DMS53 treated with DMSO at 0.1 percent for 48 hours (cell line): Measurements from ENCODE around the gene NPHP4.
"Not testable (repeated sequence)": the region's sequence is repeated elsewhere in the genome, so short reads cannot be mapped to it uniquely, and the experiment has no call there.

Experiments used
- DNase-seq: peaks from one replicate; lab custom pipeline; 2025; ENCODE audit not compliant: unreplicated experiment; lab: John Stamatoyannopoulos, UW

NPHP4 gene

GRCh38 chr1:5898266-5898665 is 94.0 kb downstream of the NPHP4 start:
- DNase-seq, result no peak

- DNase-seq, result no peak
These were observed 95.2 kb downstream of the NPHP4 start for GRCh38 chr1:5896706-5897660.

GRCh38 chr1:5895446-5896406 is 96.5 kb downstream of the NPHP4 start:
- DNase-seq, result no peak

DNA sequence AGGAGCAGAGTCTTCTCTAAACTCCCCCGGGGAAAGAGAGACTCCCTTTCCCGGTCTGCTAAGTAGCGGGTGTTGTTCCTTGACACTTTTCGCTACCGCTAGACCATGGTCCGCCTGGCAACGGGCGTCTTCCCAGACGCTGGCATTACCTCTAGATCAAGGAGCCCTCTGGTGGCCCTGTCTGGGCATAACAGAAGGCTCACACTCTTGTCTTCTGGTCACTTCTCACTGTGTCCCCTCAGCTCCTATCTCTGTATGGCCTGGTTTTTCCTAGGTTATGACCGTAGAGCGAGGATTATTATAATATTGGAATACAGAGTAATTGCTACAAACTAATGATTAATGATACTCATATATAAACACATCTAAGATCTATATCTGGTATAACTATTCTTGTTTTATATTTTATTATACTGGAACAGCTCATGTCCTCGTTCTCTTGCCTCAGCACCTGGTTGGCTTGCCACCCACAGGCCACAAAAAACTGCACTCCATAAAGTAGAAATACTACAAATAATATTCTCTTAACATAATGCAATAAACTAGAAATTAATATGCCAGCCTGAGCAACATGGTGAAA is 98.4 kb downstream of the NPHP4 start:
- DNase-seq, result not testable (repeated sequence)

DNA sequence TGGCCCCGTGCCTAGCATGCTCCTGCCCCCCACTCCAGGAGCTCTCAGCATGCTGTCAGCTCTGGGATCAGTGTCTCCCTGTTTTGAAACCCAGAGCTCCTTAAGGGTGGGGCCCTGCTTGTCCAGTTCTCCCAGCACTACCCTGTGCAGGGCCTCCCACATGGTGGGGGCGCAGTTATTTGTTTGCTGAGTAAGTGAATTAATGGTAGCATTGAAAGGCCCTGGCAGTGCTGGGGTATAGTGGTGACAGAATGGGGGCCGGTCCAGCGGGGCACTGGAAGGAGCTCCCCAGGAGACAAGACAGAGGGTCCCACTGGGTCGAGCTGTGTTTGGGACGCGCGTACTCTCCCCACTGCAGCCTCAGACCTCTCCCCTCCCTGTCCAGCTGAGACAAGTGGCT is 99.9 kb downstream of the NPHP4 start:
- no peak for DNase-seq

- DNase-seq, result no peak
These were observed 100.5 kb downstream of the NPHP4 start for GRCh38 chr1:5891736-5892135.

GRCh38 chr1:5891137-5891536 is 101.1 kb downstream of the NPHP4 start:
- DNase-seq, result no peak

GRCh38 chr1:5890346-5891106 is 101.7 kb downstream of the NPHP4 start:
- DNase-seq, result no peak

GRCh38 chr1:5889901-5890300 is 102.3 kb downstream of the NPHP4 start:
- DNase-seq, result no peak

DNA sequence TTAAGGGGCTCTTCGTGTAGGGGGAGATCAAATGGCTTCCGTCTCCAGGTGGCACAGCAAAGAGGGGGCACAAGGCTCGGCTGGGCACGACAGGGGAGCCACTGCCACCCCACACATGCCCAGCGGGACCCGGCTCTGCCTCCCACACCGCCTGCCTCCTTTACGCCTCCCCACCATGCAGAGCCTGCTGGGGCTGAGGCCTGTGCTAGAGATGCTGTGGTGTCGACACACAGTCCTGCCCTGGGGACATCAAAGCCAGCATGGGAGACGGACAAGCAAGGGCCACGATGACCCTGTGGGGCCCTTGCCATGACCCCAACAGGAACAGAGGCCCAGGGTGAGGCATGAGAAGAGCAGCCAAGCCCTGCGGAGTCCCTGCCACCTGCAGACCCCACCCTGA is 102.8 kb downstream of the NPHP4 start:
- no peak for DNase-seq

- no peak for DNase-seq
These were observed 103.5 kb downstream of the NPHP4 start for GRCh38 chr1:5888606-5889211.

- DNase-seq, result no peak
These were observed 104.3 kb downstream of the NPHP4 start for GRCh38 chr1:5887971-5888361.

- no peak for DNase-seq
These were observed 104.8 kb downstream of the NPHP4 start for GRCh38 chr1:5887349-5887970.

DNA sequence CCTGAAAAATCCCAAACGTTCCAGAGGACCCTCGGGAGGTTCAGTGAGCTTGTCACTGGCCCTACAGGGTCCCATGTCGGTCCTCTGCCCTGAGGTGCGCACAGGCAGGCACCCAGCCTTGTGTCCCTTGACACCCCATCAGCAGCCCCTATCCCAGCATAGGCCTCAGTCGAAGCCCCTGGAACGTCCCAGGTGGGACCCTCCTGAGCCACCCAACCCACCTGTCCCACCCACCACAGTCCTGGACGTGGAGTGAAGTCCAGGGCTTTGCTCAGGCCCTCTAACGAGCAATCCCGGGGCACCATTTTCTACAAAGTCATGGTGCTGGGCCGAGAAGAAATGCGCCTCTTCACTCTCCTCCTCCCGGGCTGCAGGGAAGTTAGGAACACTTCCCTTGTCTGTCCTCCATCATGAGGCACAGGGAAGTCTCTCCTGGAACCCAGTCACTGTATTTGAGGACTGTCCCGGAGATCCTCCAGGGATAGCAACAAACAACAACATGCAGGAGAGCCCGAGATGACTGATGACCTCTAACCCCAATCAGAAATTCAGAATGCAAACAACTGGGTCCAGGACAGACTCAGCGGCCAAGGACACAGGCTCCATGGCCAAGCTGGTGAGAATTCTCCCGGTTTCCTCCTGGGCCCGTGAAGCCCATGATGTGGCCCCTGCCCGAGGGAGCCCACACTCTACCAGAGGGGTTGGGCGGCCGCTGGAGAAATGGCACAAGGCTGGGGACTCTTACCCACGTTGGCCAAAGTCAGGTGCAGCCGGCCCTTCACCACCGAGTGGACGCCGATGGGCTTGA is 105.5 kb downstream of the NPHP4 start:
- DNase-seq, result no peak

GRCh38 chr1:5886140-5886483 is 106.1 kb downstream of the NPHP4 start:
- no peak for DNase-seq

DNA sequence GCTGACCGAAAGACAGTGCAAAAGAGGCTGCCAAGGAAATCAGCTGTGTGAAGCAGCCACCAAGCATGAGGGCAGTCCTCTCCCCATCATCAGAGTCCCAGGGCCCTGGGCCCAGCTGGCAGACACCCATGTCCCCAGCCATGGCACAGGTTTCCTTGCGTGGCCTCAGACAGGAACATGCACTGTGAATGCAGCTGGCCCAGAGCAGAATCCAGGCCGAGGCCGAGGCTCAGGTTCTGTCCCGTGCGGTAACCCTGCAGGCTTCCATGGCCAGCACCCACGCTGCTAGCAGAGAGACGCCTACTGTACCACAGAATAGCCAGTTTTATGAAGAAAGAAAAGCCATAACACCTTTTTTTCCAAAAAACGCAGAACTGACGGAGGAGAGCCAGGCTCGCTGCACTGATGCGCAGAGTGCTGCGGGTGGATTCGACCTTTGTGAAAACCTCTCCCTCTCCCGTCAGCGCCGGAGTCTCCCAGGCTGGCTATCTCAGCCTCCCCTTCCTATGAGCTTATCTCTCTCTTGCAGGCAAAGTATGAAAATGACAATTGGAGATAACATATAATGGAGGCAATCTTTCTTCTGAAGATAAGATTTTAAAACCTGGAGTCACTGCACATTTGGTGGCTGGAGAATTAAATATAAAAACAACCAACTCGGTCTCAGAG is 106.6 kb downstream of the NPHP4 start:
- DNase-seq, result no peak

- no peak for DNase-seq
These were observed 108.1 kb downstream of the NPHP4 start for GRCh38 chr1:5884110-5884509.
